Neural cell (in vitro differentiated cells): ENCODE measurements around the gene CARS1.

Source experiments
- EP300 ChIP-seq: fragments of 450-650 bp; conservative IDR thresholded peaks from 2 replicates; pipeline ENCODE4 v1.6.1; 2014; ENCODE audit warnings: antibody characterized with exemption, mild to moderate bottlenecking, moderate library complexity; ENCODE audit not compliant: poor library complexity, severe bottlenecking
- POLR2AphosphoS5 ChIP-seq: IDR thresholded peaks from 2 replicates; pipeline ENCODE4 v1.6.1; 2012
- TF ChIP-seq, protein P1 (sequence below): fragments of 450-650 bp; IDR thresholded peaks from 2 replicates; pipeline ENCODE4 v1.5.1; 2014; ENCODE audit warnings: antibody characterized with exemption, mild to moderate bottlenecking, moderate library complexity; ENCODE audit not compliant: poor library complexity, severe bottlenecking

DNA sequence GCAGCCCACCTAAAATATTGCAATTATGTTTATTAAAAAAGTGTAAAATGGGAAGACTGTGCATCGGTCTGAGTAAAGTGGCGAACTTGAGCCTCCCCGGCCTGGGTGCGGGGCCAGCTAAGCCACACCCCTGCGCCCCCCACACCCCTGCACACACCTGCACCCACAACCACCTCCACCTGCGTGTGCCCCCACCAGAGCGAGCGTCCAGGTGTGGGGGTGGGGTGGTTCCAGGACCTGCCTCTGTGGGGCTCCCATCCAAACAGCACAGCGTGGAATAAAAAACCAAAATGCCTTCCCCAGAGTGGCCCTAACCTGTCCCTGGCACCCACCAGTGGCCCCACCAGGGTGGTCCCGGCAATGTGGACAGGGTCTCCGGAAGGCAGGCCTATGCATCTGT, 30.1 kb upstream of the CARS1 start:
- TF ChIP-seq, protein P1, sequence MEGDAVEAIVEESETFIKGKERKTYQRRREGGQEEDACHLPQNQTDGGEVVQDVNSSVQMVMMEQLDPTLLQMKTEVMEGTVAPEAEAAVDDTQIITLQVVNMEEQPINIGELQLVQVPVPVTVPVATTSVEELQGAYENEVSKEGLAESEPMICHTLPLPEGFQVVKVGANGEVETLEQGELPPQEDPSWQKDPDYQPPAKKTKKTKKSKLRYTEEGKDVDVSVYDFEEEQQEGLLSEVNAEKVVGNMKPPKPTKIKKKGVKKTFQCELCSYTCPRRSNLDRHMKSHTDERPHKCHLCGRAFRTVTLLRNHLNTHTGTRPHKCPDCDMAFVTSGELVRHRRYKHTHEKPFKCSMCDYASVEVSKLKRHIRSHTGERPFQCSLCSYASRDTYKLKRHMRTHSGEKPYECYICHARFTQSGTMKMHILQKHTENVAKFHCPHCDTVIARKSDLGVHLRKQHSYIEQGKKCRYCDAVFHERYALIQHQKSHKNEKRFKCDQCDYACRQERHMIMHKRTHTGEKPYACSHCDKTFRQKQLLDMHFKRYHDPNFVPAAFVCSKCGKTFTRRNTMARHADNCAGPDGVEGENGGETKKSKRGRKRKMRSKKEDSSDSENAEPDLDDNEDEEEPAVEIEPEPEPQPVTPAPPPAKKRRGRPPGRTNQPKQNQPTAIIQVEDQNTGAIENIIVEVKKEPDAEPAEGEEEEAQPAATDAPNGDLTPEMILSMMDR: no peak
- TF ChIP-seq POLR2AphosphoS5: no peak
- TF ChIP-seq EP300: no peak
